Measurements from ENCODE around the gene TSPAN31. TPM values are rescaled to one million over a fixed set of nuclear protein-coding genes. Genes with fewer than 3 reads are reported as not detected.

The TSPAN31 gene
- total and polyA plus RNA-seq, 4 donors = 56.0 to 86.5 (median 68.3) TPM

GRCh38 chr12:57727758-57728395, 17.0 kb upstream of the TSPAN31 start:
- peak in 1 of 6 donors; percentile 16 for DNase-seq (ENCODE audit: low read depth in 4 of 6, low spot score in 6 of 6)

GRCh38 chr12:57729321-57729844, 15.5 kb upstream of the TSPAN31 start:
- H3K36me3 ChIP-seq (ENCODE audit: control insufficient read depth, insufficient read depth, low read length) = peaks cover 75% of the 10 kb centered on the region
- no peak overlapping the region for H3K4me3 ChIP-seq (ENCODE audit: low read depth, low read length)
- no peak overlapping the region for H3K27ac ChIP-seq (ENCODE audit: low read depth, low read length)
- H3K27me3 ChIP-seq (ENCODE audit: control insufficient read depth, insufficient read depth, low read length) = peaks cover 48% of the 10 kb centered on the region
- no peaks in the 10 kb centered on the region for H3K9me3 ChIP-seq (ENCODE audit: control insufficient read depth, insufficient read depth, low read length)
- WGBS (ENCODE audit: insufficient coverage) = 30% methylated on average over 3 of the region's 5 CpGs
- no peak for DNase-seq (ENCODE audit: low read depth in 4 of 6, low spot score in 6 of 6)
- peaks cover 24% of the 10 kb centered on the region for H3K4me1 ChIP-seq (ENCODE audit: control insufficient read depth, insufficient read depth, low read length)

More at GRCh38 chr12:57727758-57728395, 17.0 kb upstream of the TSPAN31 start:
- Histone ChIP-seq H3K36me3 (ENCODE audit: control insufficient read depth, insufficient read depth, low read length) (peaks cover 60% of the 10 kb centered on the region), H3K4me1 (ENCODE audit: control insufficient read depth, insufficient read depth, low read length) (peaks cover 24% of the 10 kb centered on the region), H3K27me3 (ENCODE audit: control insufficient read depth, insufficient read depth, low read length) (peaks cover 33% of the 10 kb centered on the region), H3K4me3 (ENCODE audit: low read depth, low read length) (no peak overlapping the region), H3K9me3 (ENCODE audit: control insufficient read depth, insufficient read depth, low read length) (no peaks in the 10 kb centered on the region), H3K27ac (ENCODE audit: low read depth, low read length) (no peak overlapping the region)
- 34% methylated on average over 16 of the region's 21 CpGs for WGBS (ENCODE audit: insufficient coverage)

- H3K4me3 ChIP-seq (ENCODE audit: low read depth, low read length) = no peak overlapping the region
- H3K9me3 ChIP-seq (ENCODE audit: control insufficient read depth, insufficient read depth, low read length) = no peaks in the 10 kb centered on the region
- H3K4me1 ChIP-seq (ENCODE audit: control insufficient read depth, insufficient read depth, low read length) = peaks cover 26% of the 10 kb centered on the region
- no peak overlapping the region for H3K27ac ChIP-seq (ENCODE audit: low read depth, low read length)
- WGBS (ENCODE audit: insufficient coverage) = 74% methylated on average over 7 of the region's 13 CpGs
- DNase-seq (ENCODE audit: low read depth in 4 of 6, low spot score in 6 of 6) = no peak
- peaks cover 52% of the 10 kb centered on the region for H3K27me3 ChIP-seq (ENCODE audit: control insufficient read depth, insufficient read depth, low read length)
- peaks cover 72% of the 10 kb centered on the region for H3K36me3 ChIP-seq (ENCODE audit: control insufficient read depth, insufficient read depth, low read length)
Observed at GRCh38 chr12:57730336-57731067, 14.3 kb upstream of the TSPAN31 start.

GRCh38 chr12:57731411-57732080, 13.3 kb upstream of the TSPAN31 start:
- peaks cover 66% of the 10 kb centered on the region for H3K36me3 ChIP-seq (ENCODE audit: control insufficient read depth, insufficient read depth, low read length)
- no peak overlapping the region for H3K4me3 ChIP-seq (ENCODE audit: low read depth, low read length)
- WGBS (ENCODE audit: insufficient coverage) = 74% methylated on average over 12 of the region's 19 CpGs
- no peak for DNase-seq (ENCODE audit: low read depth in 4 of 6, low spot score in 6 of 6)
- H3K4me1 ChIP-seq (ENCODE audit: control insufficient read depth, insufficient read depth, low read length) = peaks cover 27% of the 10 kb centered on the region
- H3K9me3 ChIP-seq (ENCODE audit: control insufficient read depth, insufficient read depth, low read length) = no peaks in the 10 kb centered on the region
- peaks cover 55% of the 10 kb centered on the region for H3K27me3 ChIP-seq (ENCODE audit: control insufficient read depth, insufficient read depth, low read length)
- H3K27ac ChIP-seq (ENCODE audit: low read depth, low read length) = no peak overlapping the region

GRCh38 chr12:57732270-57732669, 12.6 kb upstream of the TSPAN31 start:
- peaks cover 56% of the 10 kb centered on the region for H3K27me3 ChIP-seq (ENCODE audit: control insufficient read depth, insufficient read depth, low read length)

GRCh38 chr12:57732726-57733593, 11.9 kb upstream of the TSPAN31 start:
- no peak for DNase-seq (ENCODE audit: low read depth in 4 of 6, low spot score in 6 of 6)
- Histone ChIP-seq H3K9me3 (ENCODE audit: control insufficient read depth, insufficient read depth, low read length) (no peaks in the 10 kb centered on the region), H3K4me3 (ENCODE audit: low read depth, low read length) (no peak overlapping the region), H3K27ac (ENCODE audit: low read depth, low read length) (no peak overlapping the region), H3K4me1 (ENCODE audit: control insufficient read depth, insufficient read depth, low read length) (peaks cover 25% of the 10 kb centered on the region), H3K36me3 (ENCODE audit: control insufficient read depth, insufficient read depth, low read length) (peaks cover 58% of the 10 kb centered on the region), H3K27me3 (ENCODE audit: control insufficient read depth, insufficient read depth, low read length) (peaks cover 54% of the 10 kb centered on the region)
- WGBS (ENCODE audit: insufficient coverage) = 69% methylated on average over 3 of the region's 11 CpGs

More at GRCh38 chr12:57732270-57732669, 12.6 kb upstream of the TSPAN31 start:
- Histone ChIP-seq H3K4me1 (ENCODE audit: control insufficient read depth, insufficient read depth, low read length) (peaks cover 27% of the 10 kb centered on the region), H3K4me3 (ENCODE audit: low read depth, low read length) (no peak overlapping the region), H3K9me3 (ENCODE audit: control insufficient read depth, insufficient read depth, low read length) (no peaks in the 10 kb centered on the region), H3K27ac (ENCODE audit: low read depth, low read length) (no peak overlapping the region), H3K36me3 (ENCODE audit: control insufficient read depth, insufficient read depth, low read length) (peaks cover 64% of the 10 kb centered on the region)
- DNase-seq (ENCODE audit: low read depth in 4 of 6, low spot score in 6 of 6) = no peak
- WGBS (ENCODE audit: insufficient coverage) = 67% methylated on average over 4 of the region's 4 CpGs

GRCh38 chr12:57733928-57734327, 10.9 kb upstream of the TSPAN31 start:
- no peaks in the 10 kb centered on the region for H3K9me3 ChIP-seq (ENCODE audit: control insufficient read depth, insufficient read depth, low read length)
- no peak for DNase-seq (ENCODE audit: low read depth in 4 of 6, low spot score in 6 of 6)
- 69% methylated on average over 6 of the region's 6 CpGs for WGBS (ENCODE audit: insufficient coverage)
- peaks cover 31% of the 10 kb centered on the region for H3K4me1 ChIP-seq (ENCODE audit: control insufficient read depth, insufficient read depth, low read length)
- peaks cover 51% of the 10 kb centered on the region for H3K36me3 ChIP-seq (ENCODE audit: control insufficient read depth, insufficient read depth, low read length)
- H3K27me3 ChIP-seq (ENCODE audit: control insufficient read depth, insufficient read depth, low read length) = peaks cover 60% of the 10 kb centered on the region
- no peak overlapping the region for H3K27ac ChIP-seq (ENCODE audit: low read depth, low read length)
- no peak overlapping the region for H3K4me3 ChIP-seq (ENCODE audit: low read depth, low read length)

GRCh38 chr12:57734591-57734990, 10.2 kb upstream of the TSPAN31 start:
- H3K36me3 ChIP-seq (ENCODE audit: control insufficient read depth, insufficient read depth, low read length) = peaks cover 46% of the 10 kb centered on the region
- DNase-seq (ENCODE audit: low read depth in 4 of 6, low spot score in 6 of 6) = no peak
- H3K27ac ChIP-seq (ENCODE audit: low read depth, low read length) = no peak overlapping the region
- WGBS (ENCODE audit: insufficient coverage) = 88% methylated on average over 2 of the region's 4 CpGs
- no peak overlapping the region for H3K4me3 ChIP-seq (ENCODE audit: low read depth, low read length)
- H3K4me1 ChIP-seq (ENCODE audit: control insufficient read depth, insufficient read depth, low read length) = peaks cover 37% of the 10 kb centered on the region
- H3K9me3 ChIP-seq (ENCODE audit: control insufficient read depth, insufficient read depth, low read length) = no peaks in the 10 kb centered on the region
- H3K27me3 ChIP-seq (ENCODE audit: control insufficient read depth, insufficient read depth, low read length) = peaks cover 65% of the 10 kb centered on the region
